HG03521 (cell line): Measurements from ENCODE around the gene ATF7.

Experiments
- ATAC-seq: cut with Tn5 transposase; IDR thresholded peaks from one replicate; pipeline ENCODE4 v1.9.1; 2021; ENCODE audit warnings: mild to moderate bottlenecking, moderate library complexity; ENCODE audit not compliant: unreplicated experiment

The ATF7 gene

GRCh38 chr12:53464685-53465418, 161.3 kb downstream of the ATF7 start:
- ATAC-seq = no peak

GRCh38 chr12:53463802-53464560, 162.2 kb downstream of the ATF7 start:
- no peak for ATAC-seq

- no peak for ATAC-seq
Observed at GRCh38 chr12:53462935-53463334, 163.2 kb downstream of the ATF7 start.

GRCh38 chr12:53461591-53461990, 164.6 kb downstream of the ATF7 start:
- ATAC-seq = no peak

- ATAC-seq = no peak
Observed at GRCh38 chr12:53461059-53461458, 165.1 kb downstream of the ATF7 start.

GRCh38 chr12:53459097-53459496, 167.1 kb downstream of the ATF7 start:
- no peak for ATAC-seq
